Measurements from ENCODE around the gene RNF157.

The RNF157 gene

GRCh38 chr17:76239538-76240274 lies 587 bp downstream of the RNF157 start:
- POLR2A ChIA-PET = no interaction called here
- no peak for TF ChIP-seq CTCF (IDR thresholded peaks at IDR 0.05; ENCODE audit: insufficient read depth, low read length, missing control alignments)
- CTCF ChIA-PET = no interaction called here
- no peak for DNase-seq (ENCODE audit: low read depth, low spot score)
- peak overlapping the region; percentile 39 for H3K4me3 ChIP-seq (ENCODE audit: low read depth, low read length)

- CTCF ChIA-PET = interaction anchor here (0.6 to 1.6 kb wide), 5 partner anchors 24 to 104 kb away, joined by 3 to 6 read pairs (median 3); no protein-coding TSS in a partner anchor
These were observed 1.3 kb downstream of the RNF157 start for GRCh38 chr17:76238847-76239537.

GRCh38 chr17:76237859-76238313 lies 2.4 kb downstream of the RNF157 start:
- TF ChIP-seq CTCF (IDR thresholded peaks at IDR 0.05; ENCODE audit: insufficient read depth, low read length, missing control alignments) = no peak
- no peak for DNase-seq (ENCODE audit: low read depth, low spot score)
- CTCF ChIA-PET = interaction anchor here (0.7 to 1.6 kb wide), 5 partner anchors 8 to 71 kb away, joined by 3 to 6 read pairs (median 4); no protein-coding TSS in a partner anchor
- POLR2A ChIA-PET = interaction anchor here (0.6 kb wide), 1 partner anchor 122 kb away, joined by 4 read pairs; no protein-coding TSS in a partner anchor
- no peak overlapping the region for H3K4me3 ChIP-seq (ENCODE audit: low read depth, low read length)

More at GRCh38 chr17:76238847-76239537, 1.3 kb downstream of the RNF157 start:
- POLR2A ChIA-PET = no interaction called here
- TF ChIP-seq CTCF (IDR thresholded peaks at IDR 0.05; ENCODE audit: insufficient read depth, low read length, missing control alignments) = no peak
- H3K4me3 ChIP-seq (ENCODE audit: low read depth, low read length) = no peak overlapping the region; the same call in 1 of the 2 replicates
- DNase-seq (ENCODE audit: low read depth, low spot score) = no peak

- H3K4me3 ChIP-seq (ENCODE audit: low read depth, low read length) = no peak overlapping the region
- ChIA-PET POLR2A (no interaction called here), CTCF (interaction anchor here (1.4 kb wide), 1 partner anchor 63 kb away, joined by 3 read pairs; no protein-coding TSS in a partner anchor)
- TF ChIP-seq CTCF (IDR thresholded peaks at IDR 0.05; ENCODE audit: insufficient read depth, low read length, missing control alignments) = no peak
- DNase-seq (ENCODE audit: low read depth, low spot score) = no peak
These were observed 3.7 kb downstream of the RNF157 start for GRCh38 chr17:76236603-76237002.

GRCh38 chr17:76235883-76236282 lies 4.4 kb downstream of the RNF157 start:
- DNase-seq (ENCODE audit: low read depth, low spot score) = no peak
- CTCF ChIA-PET = interaction anchor here (1.2 to 1.4 kb wide), 2 partner anchors 63 to 94 kb away, joined by 3 read pairs; no protein-coding TSS in a partner anchor
- no peak for TF ChIP-seq CTCF (IDR thresholded peaks at IDR 0.05; ENCODE audit: insufficient read depth, low read length, missing control alignments)
- no peak overlapping the region for H3K4me3 ChIP-seq (ENCODE audit: low read depth, low read length)
- POLR2A ChIA-PET = interaction anchor here (0.6 kb wide), 1 partner anchor 15 kb away, joined by 3 read pairs; no protein-coding TSS in a partner anchor

GRCh38 chr17:76234354-76234679 lies 6.0 kb downstream of the RNF157 start:
- TF ChIP-seq CTCF (IDR thresholded peaks at IDR 0.05; ENCODE audit: insufficient read depth, low read length, missing control alignments) = no peak
- POLR2A ChIA-PET = no interaction called here
- no peak for DNase-seq (ENCODE audit: low read depth, low spot score)
- H3K4me3 ChIP-seq (ENCODE audit: low read depth, low read length) = no peak overlapping the region
- CTCF ChIA-PET = interaction anchor here (1.0 kb wide), 1 partner anchor 9 kb away, joined by 3 read pairs; no protein-coding TSS in a partner anchor
